Hypothalamus (tissue), 51 donors: ENCODE measurements around the gene JADE2.
A peak's percentile ranks its signal among the peaks of the same experiment; 100 is the strongest.
"Not testable (repeated sequence)": the region's sequence is repeated elsewhere in the genome, so short reads cannot be mapped to it uniquely, and the experiment has no call there.

Source experiments
- DNase-seq, 51 donors: peaks; one replicate each; lab custom pipeline; 2025; lab: John Stamatoyannopoulos, UW

Gene JADE2

DNA sequence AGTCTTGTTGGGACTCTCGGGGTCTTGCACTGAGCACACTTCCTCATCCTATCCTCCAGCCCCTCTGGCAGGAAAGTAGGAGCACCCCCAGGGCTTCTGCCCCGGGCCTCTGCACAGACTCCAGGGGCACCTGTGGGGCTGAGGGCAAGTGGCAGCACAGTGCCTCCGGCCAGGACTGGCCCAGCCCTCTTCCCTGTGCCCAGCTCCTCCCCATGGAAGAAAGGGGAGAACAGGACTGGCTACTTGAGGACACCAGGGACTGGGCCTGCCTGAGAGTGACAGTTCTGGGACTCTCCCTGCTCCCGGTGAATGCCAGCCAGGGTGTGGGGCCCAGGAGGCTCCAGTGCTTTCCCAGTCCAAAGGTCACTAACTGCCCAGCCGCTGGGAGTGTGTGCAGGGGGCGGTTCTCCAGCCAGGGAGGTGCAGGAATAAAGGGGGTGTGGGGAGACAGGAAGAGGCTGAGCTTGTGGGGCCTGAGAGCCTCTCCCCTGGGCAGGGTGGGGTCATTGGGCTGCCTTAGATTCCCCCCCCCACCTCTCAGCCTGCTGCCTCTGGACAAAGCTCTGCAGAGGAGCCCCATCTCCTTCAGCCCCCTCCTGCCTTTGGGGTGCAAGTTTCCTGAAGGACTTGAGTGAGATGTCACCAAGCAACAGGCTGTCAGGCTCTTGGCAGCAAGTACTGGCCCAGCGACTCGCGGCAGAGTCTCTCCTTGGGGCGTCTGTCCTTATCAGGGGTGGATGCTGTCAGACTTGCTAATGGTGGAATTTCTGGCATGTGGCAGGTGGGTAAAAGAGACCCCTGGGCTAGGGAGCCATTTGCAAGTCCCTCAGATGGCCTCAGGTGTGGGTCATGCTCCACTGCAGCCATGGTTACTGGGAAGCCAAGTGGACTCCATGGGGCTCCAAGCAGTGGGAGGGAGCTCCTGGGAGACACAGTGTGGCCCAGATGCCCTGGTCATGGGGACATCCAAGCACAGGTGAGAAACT, 19.1 kb upstream of the JADE2 start:
- peak in 16 of 51 donors; percentile 3 to 45 (median 22) for DNase-seq

GRCh38 chr5:134507452-134507851, 18.0 kb upstream of the JADE2 start:
- DNase-seq = no peak

- DNase-seq = no peak
Observed at GRCh38 chr5:134508521-134509195, 16.8 kb upstream of the JADE2 start.

- DNase-seq = peak in 7 of 51 donors; percentile 5 to 69 (median 23)
Observed at GRCh38 chr5:134509308-134510040, 16.0 kb upstream of the JADE2 start.

DNA sequence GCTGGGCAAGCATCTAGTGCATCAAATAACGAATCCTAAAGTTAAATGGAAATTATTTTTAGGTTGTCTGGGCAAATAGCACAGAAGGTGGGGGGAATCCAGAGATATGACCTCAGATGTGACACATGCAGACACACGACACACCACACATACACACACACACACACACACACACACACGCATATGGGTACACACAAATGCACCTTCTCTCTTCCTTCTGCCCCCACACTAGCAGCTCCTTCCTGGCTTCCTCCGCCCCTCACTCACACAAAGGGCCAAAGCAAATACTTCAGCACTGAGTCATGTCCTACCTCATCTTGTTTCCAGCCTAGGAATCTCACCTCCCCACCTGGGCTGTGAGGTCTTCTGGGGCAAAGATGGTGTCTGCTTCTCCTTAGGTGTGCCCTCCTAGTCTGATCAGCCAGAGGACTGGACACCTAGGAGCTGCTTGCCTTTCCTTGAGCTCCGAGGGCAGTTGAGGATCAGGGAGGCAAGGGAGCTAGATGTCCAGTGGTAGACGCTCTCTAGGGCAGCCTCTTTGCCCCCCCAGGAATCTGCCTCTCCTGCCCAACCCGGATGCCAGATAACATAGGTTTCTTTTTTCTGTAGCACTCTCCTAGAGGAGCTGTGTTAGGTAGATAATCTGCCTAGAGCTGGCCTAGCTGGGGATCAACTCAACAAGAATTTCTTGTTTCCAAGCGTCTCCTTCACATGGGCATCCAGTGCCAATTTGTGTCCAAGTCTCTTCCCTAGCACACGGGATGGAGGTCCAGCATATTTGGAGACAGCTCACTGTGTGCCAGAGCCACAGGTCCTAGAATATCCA, 14.3 kb upstream of the JADE2 start:
- no peak for DNase-seq

- DNase-seq = peak in 5 of 51 donors; percentile 5 to 25 (median 8)
Observed at GRCh38 chr5:134511796-134512660, 13.4 kb upstream of the JADE2 start.

DNA sequence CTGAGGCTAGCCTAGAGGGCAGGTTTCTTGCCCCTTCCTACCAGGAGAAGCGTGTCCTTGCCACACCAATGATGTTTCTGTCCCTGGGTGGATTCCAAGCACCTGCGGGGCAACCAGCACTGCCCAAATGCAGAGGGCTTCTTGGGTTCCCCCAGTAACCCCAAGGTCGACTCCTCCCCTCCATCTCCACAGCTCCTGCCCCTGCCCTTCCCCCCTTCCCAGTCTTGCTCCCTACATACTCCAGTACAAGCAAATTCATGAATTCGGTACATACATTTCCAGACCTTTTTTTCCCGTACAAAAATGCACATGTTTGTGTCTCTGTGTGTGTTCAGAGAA, 12.8 kb upstream of the JADE2 start:
- DNase-seq = no peak

DNA sequence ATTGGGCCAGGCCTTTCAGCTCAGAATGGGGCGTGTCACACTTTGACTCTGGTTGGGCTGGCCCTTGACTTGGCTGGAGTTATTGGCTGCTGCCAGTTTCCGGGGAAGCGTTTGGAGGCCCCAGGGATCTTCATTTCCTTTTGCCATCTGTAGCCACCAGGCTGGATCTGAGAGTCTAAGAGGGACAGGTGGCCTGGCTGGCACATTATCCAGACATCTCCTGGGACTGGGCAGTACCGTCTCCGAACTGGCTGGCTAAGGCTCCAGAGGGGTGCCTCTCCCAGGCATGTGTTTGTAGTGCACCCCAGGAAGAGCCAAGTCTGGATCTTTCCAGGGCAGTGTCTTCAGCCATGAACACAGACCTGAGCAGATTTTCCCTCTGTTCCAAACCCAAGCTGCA, 9.7 kb upstream of the JADE2 start:
- DNase-seq = no peak

DNA sequence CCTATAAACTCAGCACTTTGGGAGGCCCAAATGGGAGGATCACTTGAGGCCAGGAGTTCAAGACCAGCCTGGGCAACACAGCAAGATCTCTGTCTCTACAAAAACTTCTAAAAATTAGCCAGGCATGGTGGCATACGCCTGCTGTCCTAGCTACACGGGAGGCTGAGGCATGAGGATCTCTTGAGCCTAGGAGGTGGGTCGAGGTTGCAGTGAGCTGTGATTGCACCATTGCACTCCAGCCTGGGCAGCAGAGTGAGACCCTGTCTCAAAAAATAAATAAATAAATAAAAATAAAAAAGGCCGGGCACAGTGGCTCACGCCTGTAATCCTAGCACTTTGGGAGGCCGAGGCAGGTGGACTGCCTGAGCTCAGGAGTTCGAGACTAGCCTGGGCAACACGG, 8.5 kb upstream of the JADE2 start:
- not testable (repeated sequence) for DNase-seq

- DNase-seq = no peak
Observed at GRCh38 chr5:134517553-134517952, 7.9 kb upstream of the JADE2 start.

DNA sequence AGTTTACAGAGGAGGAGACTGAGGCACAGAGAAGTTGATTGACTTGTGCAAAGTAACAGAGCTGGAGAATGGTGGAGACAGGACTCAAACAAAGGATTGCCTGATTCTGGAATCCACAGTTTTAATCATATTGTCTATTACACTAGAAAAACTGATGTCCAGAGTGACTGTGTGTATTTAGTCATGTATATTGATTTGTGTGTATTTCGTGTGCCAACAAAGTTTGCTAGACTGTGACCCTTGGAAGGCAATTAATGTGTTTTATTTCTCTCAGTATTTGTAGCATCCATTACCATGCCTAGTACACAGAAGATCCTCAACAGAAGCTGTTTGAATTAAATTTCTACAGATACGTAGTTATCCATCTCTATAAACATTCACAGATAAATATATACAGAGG, 5.5 kb upstream of the JADE2 start:
- no peak for DNase-seq

DNA sequence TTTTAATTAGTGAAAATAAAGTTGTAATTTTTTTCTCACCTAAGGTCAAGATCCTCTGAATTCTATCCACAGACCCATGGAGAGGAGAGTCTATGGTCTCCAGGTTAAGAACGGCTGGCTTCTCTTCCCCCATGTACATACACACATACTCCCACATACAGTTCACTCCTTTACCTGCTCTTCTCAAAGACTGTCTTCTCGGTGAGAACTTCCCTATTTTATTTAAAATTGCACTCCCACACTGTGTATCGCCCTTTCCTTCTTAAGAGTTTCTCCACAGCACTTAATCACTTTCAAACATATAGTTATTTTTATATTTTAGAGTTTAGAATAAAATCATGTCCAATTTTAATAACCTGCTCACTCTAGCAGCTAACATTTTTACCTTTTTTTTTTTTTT, 3.6 kb upstream of the JADE2 start:
- no peak for DNase-seq

- peak in 2 of 51 donors; percentile 23 to 67 for DNase-seq
Observed at GRCh38 chr5:134523543-134524271, 1.8 kb upstream of the JADE2 start.

- peak; percentile 30 to 93 (median 76) for DNase-seq
Observed at GRCh38 chr5:134524272-134524825, 1.1 kb upstream of the JADE2 start.

DNA sequence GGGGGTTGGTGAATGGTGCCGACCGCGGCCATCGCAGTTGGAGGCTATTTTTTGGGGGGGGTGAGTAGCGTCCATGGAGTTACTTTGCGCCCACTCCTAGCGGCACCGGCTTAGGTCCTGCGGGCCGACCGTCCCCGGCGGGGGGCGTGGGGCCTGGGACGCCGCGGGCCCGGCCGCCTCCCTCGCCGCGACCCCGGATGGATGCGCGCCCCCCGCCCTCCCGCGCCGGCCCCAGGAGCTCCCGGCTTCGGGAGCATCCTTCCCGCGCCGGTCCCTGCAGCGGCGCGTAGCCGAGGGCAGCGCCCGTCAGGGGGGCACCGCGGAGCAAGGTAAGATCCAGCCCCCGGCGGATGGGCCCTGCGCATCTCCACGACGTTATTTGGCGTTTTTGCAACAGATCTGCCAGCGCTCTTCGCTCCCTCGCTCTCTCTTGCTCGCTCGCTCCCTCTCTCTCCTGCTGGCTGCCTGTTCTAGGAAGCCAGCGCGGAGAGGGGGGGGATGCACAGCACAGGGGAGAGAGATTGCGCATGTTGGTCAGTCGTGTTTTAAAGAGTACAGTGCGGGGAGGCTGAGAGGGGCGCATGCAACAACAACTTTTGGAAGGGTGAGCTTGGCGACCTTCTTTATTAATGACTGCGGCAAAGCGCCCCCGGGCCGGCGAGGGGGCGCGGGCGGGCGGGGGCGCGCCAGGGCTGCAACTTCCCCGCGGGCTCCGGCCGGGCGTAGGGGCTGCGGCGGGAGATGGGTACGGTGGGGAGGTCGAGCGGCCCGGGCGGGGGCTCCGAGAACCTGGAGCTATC, 413 bp downstream of the JADE2 start:
- DNase-seq = peak in 47 of 51 donors; percentile 17 to 81 (median 56)

GRCh38 chr5:134526483-134527155, 1.1 kb downstream of the JADE2 start:
- DNase-seq = peak in 49 of 51 donors; percentile 37 to 94 (median 76)
